EH (cell line): ENCODE measurements around the gene SEC62.

ENCODE experiments used
- DNase-seq: peaks from one replicate; pipeline ENCODE4 v3.0.0-alpha.2; 2015; ENCODE audit warnings: low read depth

SEC62 gene

DNA sequence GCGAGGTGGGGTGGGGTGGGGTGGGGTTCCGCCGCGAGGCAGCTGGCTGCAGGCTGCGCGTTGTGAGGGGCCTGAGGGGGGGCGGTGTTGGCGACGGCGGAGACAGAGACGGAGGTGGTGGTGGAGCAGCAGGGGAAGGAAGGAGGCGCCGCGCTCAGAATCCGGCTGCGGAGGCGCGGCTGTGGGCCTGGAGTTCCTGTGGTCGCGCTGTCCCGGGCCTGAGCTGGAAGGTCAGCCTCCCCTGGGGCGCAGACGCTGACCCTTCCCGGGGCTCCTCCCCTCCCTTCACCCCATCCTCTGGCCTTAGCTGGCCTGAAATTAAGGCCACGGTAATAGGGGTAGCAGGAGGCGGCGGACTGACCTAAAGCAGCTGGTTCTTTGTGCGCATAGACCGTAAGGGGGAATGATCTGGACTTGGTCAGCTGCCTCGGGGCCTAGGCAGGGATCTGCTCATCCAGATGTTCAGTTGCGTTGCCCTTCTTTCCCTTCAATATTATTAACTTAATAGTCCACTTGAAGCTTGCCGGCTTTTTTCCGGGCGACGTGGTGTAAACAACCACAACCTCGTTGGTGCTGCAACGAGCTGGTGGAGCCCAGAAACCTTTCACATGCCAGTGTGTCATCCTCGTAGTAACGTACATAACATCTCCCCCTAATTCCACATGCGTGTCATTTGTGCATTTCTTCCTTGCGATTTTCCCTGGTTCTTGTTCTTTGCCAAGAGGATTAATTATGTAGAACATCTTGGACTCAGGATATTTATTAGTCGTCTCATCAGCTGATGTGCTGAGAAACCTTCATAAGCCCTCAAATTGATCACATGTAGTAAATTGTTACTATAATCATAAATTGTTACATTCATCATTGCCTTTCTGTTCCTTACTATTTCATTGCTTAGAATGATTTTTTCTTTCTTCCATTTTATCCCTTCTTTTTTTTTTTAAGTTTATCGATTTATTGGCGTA, 626 bp downstream of the SEC62 start:
- DNase-seq, result peak; percentile 68

DNA sequence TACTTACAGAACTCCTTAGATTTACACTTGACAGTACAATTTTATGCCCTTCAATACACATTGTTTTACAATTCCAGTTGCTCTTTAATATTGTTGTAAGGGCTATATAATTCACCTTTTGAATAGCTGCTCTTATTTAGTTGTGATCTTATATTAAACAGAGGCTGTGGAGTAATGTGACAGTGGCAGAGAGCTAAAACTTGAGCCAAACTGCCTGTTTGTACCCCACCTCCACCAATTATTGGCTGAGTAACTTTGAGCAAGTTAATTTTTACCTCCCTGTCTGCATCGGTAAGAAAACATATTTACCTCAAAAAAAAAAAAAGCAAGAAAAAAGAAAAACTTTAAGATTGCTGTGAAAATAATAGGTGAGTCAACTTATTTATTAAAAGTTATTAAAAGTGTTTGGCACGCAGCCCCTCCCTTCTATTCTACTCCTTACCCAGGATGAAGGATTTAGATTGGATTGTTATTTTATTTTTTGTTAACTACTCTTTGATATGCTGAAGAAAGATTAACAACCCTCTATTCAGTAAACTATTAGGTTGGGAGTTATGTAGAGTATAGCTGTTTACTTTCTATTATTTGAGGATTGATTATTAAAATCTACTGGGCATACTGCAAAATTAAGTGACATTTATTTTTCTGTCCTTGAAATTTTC, 1.7 kb downstream of the SEC62 start:
- DNase-seq, result no peak

DNA sequence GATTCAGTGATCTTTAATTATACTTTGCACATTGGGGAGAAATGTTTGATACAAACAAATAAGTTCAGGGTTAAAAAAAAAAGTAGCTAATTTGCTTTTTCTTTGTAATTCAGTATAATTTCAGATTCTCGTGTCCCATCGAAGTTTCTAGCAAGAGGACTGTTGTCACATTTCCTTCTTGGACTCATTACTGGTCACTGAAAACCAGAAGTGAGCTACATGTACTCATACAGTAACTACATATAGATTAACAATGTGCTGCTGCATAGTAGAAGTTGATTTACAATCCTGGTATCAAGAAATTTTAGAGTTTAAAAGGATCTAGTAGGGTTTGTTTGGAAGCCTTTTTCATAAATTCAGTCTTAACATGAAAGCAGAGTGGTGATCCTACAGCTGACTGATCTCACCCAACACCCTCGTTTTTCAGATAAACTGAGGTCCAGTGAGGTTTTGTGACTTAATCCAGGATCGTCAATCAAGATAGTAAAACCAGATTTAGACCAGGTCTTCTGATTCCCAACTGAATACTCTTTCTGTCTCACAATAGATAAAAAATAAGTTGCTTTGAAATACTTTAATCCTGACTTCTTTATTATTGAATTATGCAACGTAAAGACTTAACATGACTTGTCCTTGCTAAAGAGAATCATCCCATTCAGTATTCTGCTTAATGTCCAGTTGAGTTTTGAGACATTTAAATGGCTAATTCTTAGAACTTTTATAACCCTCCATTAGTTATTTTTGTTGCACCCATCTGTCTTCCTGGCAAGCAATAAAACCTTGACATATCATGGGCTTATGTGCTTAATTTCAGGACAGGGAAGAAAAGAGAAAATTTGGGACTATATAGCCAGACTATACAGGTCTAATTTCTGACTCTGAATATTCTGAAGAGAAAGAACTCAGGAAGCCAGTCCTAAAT, 2.8 kb downstream of the SEC62 start:
- DNase-seq, result no peak

DNA sequence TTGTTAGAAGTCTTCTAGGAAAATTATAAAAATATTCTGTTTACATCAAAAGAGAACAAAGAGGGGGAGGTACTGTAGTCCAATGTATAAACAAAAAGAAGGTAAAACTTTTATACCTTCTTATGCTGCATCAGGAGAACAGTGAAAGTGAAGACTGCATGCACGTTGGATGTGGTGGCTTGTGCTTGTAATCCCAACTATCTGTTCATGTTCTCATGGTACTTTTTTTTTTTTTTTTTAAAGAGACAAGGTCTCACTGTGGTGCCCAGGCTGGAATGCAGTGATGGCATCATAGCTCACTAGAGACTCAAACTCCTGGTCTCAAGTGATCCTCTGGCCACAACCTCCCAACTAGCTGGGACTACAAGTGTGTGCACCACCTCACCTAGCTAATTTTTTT, 4.2 kb downstream of the SEC62 start:
- DNase-seq, result peak; percentile 6

DNA sequence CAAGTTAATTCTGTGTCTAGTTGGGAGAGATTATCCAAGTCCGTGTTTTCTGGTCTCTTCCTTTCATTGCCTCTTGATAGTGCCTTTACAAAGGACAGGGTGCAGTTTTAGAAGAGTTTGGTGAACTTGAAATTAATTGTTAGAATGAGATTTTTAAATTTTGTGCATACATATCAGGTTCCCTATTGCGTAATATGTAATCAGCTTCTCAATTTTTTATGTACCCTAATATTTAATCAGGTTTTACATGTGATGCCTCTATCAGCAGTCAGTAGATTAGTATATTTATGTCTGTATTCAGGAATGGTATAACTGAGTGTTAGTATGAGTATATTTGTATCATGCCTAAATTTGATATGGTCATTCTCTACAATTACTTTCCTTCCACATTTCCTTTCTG, 4.9 kb downstream of the SEC62 start:
- DNase-seq, result no peak

DNA sequence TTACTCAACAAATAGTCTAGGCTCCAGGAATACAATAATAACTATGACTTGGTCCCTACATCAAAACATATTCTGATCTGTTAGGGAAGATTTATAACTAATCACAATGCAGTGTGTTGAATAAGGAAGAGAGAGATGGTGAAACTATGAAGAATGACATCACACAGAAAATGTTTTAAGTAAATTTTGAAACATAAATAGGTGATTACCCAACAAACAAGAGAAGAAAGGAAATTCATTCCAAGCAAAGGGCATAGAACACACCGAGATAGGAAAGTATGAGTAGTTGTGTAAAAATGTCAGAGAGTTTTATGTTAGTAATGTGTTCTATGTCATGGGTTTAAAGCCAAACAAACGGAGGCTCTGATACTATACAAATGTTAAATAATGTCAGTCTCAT, 13.4 kb downstream of the SEC62 start:
- peak; percentile 33 for DNase-seq

DNA sequence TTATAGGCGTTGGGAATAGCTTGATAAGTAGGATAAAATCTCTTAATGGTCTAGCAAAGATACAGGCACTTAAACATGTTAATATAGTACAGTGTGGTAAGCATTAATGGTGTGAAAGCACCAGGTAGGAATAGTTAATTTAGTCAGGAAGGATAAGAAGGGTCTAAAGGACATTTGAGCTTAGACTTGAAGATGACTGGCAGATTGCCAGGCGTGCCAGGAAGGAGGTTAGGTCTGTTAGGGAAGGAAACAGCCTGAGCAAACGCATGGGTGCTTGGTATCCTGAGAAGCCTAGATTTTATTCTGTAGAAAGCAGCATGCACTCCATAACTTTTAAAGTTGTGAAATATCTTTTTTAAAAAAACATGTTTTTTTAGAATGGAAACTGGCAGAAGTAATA, 17.7 kb downstream of the SEC62 start:
- no peak for DNase-seq

DNA sequence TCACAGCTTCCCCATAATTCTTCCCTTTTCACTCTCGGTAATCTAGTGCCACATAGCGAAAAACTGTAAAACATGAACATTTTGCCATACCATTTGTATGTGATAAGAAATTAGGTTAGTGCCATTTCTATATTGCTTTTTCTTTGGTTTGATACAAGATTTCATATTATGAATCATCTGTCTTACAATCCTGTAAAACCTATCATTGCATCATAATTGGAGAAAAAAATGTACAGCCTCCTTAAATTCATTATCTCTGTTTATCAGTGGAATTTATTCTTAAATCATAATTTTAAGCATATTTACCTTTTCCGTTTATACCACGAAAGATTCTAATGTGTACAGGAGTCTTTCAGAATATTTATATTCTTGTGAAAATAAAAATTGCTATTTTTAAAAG, 23.8 kb downstream of the SEC62 start:
- DNase-seq, result no peak

DNA sequence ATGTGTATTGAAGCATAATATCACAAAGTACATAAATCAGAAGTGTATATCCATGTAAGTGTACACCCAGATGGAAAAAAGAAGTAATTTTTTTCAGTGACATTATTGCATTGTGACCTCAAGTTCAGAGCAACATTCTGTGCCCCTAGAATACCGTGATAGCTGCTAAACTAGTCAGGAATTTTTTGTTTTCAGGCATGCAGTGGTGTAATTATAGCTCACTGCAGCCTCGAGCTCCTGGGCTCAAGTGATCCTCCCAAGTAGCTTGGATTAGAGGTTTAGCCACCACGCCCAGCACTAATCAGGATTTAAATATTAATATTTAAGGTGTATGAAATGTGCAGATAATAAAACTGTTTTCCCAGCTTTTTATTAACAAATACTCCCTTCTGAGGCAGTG, 25.5 kb downstream of the SEC62 start:
- DNase-seq, result no peak

DNA sequence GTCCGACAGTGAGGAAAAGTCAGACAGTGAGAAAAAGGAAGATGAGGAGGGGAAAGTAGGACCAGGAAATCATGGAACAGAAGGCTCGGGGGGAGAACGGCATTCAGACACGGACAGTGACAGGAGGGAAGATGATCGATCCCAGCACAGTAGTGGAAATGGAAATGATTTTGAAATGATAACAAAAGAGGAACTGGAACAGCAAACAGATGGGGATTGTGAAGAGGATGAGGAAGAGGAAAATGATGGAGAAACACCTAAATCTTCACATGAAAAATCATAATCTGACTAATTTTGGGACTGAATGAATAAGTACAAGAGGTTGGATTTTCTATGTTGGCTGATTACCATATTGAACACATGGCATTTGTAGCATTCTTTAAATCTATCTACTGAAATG, 26.2 kb downstream of the SEC62 start:
- no peak for DNase-seq

DNA sequence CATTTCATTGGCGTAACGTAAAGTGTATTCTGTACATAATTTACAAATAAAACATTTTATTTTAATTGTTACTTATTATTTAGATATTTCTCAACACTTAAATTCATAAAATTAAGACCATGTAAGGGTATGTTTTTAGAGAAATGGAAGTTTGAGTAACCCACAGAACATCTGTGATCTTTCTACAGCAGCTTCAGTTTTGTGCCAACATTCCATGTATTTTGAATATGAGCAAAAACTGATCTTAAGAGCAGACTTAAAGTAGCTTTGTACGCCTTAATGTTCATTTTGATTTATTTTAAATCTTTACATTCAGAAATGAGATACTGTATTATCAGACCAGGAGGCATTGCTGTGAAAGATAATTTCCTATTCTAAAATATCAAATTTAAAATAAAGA, 27.2 kb downstream of the SEC62 start:
- no peak for DNase-seq

DNA sequence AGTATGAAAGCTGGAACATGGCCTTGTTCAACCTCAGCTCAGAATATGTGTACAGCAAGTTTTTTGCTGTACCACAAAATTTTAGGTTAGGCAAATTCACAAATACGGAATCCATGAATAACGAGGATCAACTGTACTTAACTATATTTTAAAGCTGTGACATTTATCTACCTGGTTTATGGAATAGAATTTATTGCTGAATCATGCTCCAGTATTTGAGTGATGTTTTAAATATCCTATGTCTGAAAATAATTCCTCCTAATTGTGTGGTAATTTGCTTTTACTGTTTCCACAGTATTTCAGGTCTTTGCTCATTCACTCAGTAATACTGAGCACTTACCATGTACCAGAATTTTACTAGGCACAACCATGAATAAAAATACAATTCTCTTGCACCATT, 29.5 kb downstream of the SEC62 start:
- no peak for DNase-seq

DNA sequence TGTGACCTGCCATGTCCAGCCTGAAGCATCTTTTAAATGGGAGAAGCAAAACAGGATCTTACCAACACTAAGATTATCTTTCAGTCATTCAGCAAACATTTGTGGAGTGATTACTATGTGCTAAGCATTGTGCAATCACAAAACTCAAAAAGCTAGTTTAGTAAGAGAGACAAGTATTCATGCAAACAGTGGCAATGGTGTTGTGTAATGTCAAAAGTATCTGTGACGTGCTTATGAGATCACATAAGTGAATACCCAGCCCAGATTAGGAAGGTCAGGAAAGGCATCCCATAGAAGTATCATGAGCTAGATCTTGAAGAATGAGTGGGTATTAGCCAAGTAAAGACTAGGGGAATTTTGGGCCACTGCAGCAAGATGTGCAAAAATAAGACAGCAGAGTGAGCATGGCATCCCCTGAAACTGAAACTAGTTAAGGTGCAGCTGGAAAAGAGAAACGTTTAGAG, 32.1 kb downstream of the SEC62 start:
- DNase-seq, result peak; percentile 89

DNA sequence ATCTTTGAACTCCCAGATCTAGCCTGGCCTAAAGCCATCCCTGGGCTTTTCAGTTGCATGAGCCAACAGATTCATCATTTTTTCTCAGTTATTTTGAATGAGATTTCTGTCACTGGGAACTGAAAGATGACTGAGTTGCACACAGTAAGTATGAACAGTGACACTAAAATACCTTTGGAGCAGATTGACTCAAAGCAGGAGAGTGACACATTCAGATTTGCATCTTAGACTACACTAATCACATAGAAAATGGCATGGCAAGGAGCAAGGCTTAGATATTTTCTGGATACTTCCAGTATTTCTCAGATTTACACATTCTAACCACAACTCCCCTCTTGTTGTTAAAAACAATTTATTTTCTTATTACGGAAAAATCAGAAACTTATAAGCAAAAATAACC, 32.8 kb downstream of the SEC62 start:
- no peak for DNase-seq

DNA sequence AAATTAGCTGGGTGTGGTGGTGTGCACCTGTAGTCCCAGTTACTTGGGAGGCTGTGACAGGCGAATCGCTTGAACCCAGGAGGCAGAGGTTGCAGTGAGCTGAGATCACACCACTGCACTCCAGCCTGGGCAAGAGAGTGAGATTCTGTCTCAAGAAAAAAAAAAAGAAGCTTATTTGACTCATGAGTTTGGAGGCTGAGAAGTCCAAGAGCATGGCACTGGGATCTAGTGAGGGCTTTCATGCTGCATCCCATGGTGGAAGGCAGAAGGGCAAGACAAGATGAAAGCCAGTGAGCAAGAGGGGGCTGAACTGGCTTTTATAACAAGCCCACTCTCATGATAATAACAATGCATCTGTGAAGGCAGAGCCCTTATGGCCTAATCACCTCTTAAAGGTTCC, 33.4 kb downstream of the SEC62 start:
- DNase-seq, result no peak

DNA sequence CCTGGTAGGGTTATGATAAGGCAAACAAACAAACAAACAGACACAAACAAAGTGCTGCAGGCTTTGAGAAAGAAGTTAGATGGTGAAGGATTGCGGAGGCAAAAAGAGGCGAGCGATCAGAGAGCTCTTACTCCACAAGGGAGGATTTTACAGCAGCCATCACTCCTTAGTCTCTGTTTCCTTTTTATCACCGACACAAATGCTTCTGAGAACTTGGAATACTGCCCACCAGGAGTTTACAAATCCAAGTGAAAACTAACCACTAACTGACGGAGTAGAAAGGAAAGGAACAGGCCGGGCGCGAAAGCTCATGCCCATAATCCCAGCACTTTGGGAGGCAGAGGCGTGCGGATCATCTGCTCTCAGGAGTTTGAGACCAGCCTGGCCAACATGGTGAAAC, 35.6 kb downstream of the SEC62 start:
- no peak for DNase-seq

DNA sequence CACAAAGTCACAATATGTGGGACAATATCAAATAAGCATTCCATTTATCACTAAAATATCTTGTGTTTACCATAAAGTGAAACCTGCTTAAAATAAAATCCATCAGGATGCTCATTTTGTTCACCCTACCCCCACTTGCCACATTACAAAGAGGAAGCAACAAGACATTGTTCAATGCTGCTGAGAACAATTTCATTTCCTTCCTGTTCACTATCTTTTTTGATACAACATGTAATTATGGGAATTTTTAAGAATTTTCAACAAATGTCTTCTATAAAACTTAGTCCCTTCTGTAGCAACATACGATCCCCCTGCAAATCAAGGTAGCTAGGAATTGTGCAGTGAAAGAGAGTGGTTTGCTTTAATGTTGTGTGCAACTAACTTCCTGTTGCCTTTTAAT, 36.3 kb downstream of the SEC62 start:
- no peak for DNase-seq

DNA sequence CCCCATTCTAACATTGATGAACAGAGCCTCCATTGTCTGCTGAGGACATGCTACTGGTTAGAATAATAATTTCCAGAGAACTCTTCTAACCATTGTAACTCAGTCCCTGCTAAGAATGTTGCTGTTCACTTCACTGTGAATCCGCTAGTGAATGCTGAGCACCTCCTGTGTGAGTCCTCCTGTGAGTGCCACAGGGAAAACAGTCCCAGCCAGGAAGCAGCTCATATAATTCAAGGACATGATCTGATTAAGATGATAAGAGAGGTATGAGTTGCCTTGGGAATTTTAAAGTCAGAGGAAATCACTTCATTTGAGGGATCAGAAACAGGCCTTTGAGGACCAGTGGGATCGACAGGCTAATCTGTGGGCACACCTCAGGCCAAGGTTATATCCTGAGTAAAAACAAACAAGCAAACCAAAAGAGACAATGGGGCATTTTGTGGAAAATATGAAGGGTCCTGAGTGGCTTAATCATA, 37.3 kb downstream of the SEC62 start:
- no peak for DNase-seq

DNA sequence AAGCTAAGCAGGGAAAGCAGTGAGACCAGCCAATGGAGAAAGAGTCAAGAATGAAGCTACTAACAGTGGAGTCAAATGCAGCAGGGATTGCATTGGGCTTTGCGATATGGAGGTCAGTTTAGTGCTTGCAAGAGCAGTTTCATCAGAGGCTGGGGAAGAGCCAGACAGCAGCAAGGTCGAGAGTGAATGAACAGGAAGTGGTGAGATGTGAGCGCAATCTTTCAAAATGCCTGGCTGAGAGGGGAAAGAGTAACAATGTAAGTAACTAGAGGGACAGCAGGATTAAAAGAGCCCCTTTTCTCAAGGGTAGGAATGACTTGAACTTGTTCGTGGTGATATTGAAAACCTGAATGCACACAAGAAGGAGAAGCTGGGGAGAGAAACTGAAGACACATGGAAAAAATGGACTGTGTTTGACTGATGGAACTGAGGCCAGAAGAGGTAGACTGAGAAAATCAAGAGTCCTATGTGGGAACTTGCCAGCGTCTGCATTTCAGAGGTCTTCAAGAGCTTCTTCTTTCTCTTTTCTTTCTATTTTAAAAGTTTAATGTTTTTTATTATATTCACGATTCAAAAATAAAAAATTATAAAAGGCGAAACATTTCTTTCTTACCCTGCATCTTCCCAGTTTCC, 40.5 kb downstream of the SEC62 start:
- DNase-seq, result peak; percentile 49

DNA sequence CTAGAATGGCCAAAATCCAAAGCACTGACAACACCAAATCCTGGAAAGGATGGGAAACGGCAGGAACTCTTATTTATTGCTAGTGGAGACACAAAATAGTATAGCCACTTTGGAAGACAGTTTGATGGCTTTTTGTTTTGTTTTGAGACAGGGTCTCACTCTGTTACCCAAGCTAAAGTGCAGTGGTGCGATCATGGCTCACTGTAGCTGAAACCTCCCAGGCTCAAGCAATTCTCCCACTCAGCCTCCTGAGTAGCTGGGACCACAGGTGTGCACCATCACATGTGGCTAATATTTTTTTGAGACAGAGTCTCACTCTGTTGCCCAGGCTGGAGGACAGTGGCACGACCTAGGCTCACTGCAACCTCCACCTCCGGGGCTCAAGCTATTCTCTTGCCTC, 43.9 kb downstream of the SEC62 start:
- no peak for DNase-seq

DNA sequence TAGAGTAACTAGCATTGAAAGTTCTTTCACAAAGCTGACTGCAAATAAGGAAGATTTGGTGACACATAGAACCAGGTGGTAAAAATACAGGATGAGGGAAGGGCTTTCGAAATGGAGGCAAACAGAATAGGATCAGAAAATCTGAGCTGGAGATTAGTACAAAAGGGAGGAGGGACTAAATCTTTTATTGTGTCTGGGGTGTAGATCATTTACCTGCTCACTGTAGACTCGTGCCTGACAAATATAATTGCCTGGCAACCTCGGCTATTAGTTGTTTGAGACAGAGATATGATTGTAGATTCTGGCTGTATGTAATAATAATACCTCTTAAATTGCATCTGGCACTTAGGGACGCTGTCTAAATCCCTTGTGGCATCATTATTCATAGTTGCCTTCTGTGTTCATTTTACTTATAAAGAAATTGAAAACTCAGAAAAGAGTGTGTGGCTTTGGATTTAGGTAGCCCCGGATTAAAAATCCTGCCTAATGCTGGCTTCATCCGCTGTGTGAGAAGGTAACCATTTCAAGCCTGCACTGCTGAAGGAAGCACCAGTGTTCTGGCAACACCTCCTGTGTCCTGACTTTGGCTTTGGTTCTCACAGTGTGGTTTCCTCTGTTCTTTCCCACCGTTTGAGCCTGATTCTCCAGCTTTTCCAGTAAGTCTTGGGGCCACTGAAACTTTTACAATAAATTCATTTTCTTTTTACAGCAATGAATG, 46.2 kb downstream of the SEC62 start:
- no peak for DNase-seq
